CD4-positive, alpha-beta T cell (primary cell): ENCODE results near the gene PNKD. TPM values are rescaled to one million over a fixed set of nuclear protein-coding genes. Genes with fewer than 3 reads are reported as not detected.

ENCODE experiments used
- ATAC-seq: fragments of 200-7000 bp; cut with Tn5 transposase; one replicate; pipeline ENCODE4 v1.10.0; 2022; ENCODE audit warnings: mild to moderate bottlenecking; ENCODE audit not compliant: poor library complexity
- CTCF ChIA-PET: fragments of 350-600 bp; sonication (Branson Sonifier 250); formaldehyde crosslinking; loops from one replicate; lab custom pipeline; 2021; ENCODE audit warnings: antibody characterized with exemption, inconsistent platforms; lab: Charles Lee
- POLR2A ChIA-PET: fragments of 350-600 bp; sonication (Branson Sonifier 250); formaldehyde crosslinking; loops from one replicate; lab custom pipeline; 2021; ENCODE audit warnings: antibody characterized with exemption, inconsistent platforms; lab: Charles Lee
- DNase-seq, 14 experiments: peaks; one replicate each; pipeline ENCODE4 v3.0.0-alpha.2; 2013 to 2020; ENCODE audit warnings: mixed read lengths in 2 of 14
- H3K27ac ChIP-seq, 2 donors: one replicate each; pipeline versions ENCODE4 v1.5.1 to v1.7.0; 2013; ENCODE audit warnings: low read length in 2 of 2, low read depth in 1 of 2, mild to moderate bottlenecking in 1 of 2
- H3K27me3 ChIP-seq, 2 experiments: 1 replicate in 1 of 2; 2 replicates in 1 of 2; pipeline versions ENCODE4 v1.6.1 to v1.7.0; 2013; ENCODE audit warnings: low read length in 2 of 2, control low read depth in 1 of 2, mild to moderate bottlenecking in 1 of 2, moderate library complexity in 1 of 2; ENCODE audit not compliant: insufficient read depth in 2 of 2, control insufficient read depth in 1 of 2
- H3K36me3 ChIP-seq: one replicate; pipeline ENCODE4 v1.6.1; 2013; ENCODE audit warnings: low read length, control low read depth; ENCODE audit not compliant: insufficient read depth
- H3K4me1 ChIP-seq: one replicate; pipeline ENCODE4 v1.6.1; 2013; ENCODE audit warnings: low read length, control low read depth; ENCODE audit not compliant: insufficient read depth
- H3K4me3 ChIP-seq: one replicate; pipeline ENCODE4 v1.5.1; 2013; ENCODE audit warnings: mild to moderate bottlenecking, low read length, moderate library complexity
- H3K9me3 ChIP-seq, 2 experiments: 1 replicate in 1 of 2; 2 replicates in 1 of 2; pipeline versions ENCODE4 v1.6.1 to v1.7.0; 2013; ENCODE audit warnings: low read length in 2 of 2, mild to moderate bottlenecking in 2 of 2, control low read depth in 1 of 2, moderate library complexity in 1 of 2; ENCODE audit not compliant: control insufficient read depth in 1 of 2, insufficient read depth in 1 of 2
- H3K27ac Mint-ChIP-seq: one replicate; pipeline ENCODE4 v1.8.0; 2020; ENCODE audit warnings: mixed read lengths
- H3K27me3 Mint-ChIP-seq: one replicate; pipeline ENCODE4 v1.8.0; 2021; ENCODE audit warnings: mixed read lengths
- H3K36me3 Mint-ChIP-seq: one replicate; pipeline ENCODE4 v1.8.0; 2021; ENCODE audit warnings: low read depth, mixed read lengths
- H3K4me1 Mint-ChIP-seq: one replicate; pipeline ENCODE4 v1.8.0; 2021; ENCODE audit warnings: low read depth, mixed read lengths
- H3K4me3 Mint-ChIP-seq: one replicate; pipeline ENCODE4 v1.8.0; 2020; ENCODE audit warnings: mild to moderate bottlenecking, mixed read lengths
- H3K9me3 Mint-ChIP-seq: one replicate; pipeline ENCODE4 v1.8.0; 2020; ENCODE audit warnings: mixed read lengths
- intact Hi-C, 2 experiments: fragments of 100-400 bp; cut with DNase I in 1 of 2; cut with micrococcal nuclease in 1 of 2; formaldehyde crosslinking; loops; one replicate each; pipeline versions ENCODE4 v1.15.1 to v1.9.0; 2023 to 2025; cut with DNase I, micrococcal nuclease
- microRNA-seq: library from miRNA; unstranded; fragments of <30 nt; microRNA quantifications from one replicate; pipeline ENCODE4 v1.2.0, GENCODE V29; 2021; ENCODE audit warnings: borderline microRNAs expressed, borderline replicate concordance
- total RNA-seq, 174 experiments: library from RNA in 2 of 174; stranded (reverse) in 2 of 174; gene quantifications; one replicate each; pipeline ENCODE4 v1.2.3 and lab custom pipeline; 2021 to 2026
- TF ChIP-seq, protein P1 (sequence below): fragments of 200-600 bp; IDR thresholded peaks from one replicate; pipeline ENCODE4 v1.8.0; 2022; ENCODE audit warnings: antibody characterized with exemption, mild to moderate bottlenecking

PNKD gene
- total RNA-seq, 2 experiments from 2014 or later: 9.2 to 10.6 TPM

DNA sequence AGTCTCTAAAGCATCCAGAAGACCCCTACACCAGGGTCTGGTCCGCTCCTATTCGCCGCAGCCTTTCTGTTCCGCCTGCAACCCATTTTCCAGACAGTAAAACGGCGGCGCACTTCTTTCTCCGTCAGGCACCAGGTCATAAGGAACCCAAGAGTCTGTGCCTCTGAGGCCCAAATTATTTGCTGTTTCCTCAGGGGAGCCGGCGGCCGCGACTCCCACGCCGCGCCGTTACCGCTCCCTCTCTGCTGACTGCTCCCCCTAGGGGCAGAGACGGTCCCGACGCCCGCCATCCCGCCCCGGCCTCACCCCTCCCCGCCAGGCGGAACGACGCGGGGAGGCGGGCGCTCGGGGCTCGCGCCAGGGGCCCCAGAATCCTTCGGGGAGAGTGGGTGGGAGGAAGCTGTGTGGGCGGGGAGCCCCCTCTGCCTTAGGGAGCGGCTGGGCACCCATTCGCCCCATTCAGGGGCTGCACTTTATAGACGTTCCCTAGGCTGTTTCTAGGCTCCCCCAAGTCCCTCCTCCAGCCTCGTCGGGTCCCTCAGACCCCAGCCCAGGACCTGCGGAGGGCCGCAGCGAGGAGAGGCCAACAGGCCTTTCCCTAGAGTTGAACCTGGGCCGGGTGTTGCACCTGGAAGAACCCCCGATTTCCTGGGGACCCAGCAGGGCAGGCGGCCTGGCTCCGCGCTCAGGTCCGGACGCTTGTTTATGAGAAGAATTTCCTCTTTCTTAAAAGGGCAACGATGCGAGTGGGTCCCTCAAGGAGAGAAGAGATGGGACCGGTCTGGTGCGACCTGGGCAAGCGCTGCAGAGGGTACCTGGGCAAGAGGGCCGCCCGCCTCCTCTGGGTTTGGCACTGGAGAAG lies 125.7 kb downstream of the PNKD start:
- peaks cover 41% of the 10 kb centered on the region for H3K4me1 Mint-ChIP-seq
- Histone ChIP-seq H3K4me3 (peak overlapping the region; percentile 71), H3K4me1 (peaks cover 58% of the 10 kb centered on the region), H3K27ac (peak overlapping the region; percentile 93 to 96), H3K9me3 (no peaks in the 10 kb centered on the region), H3K27me3 (no peaks in the 10 kb centered on the region), H3K36me3 (no peaks in the 10 kb centered on the region)
- H3K27me3 Mint-ChIP-seq: no peaks in the 10 kb centered on the region
- ChIA-PET CTCF (interaction anchor here (0.6 to 3.2 kb wide), 22 partner anchors 8 to 314 kb away, joined by 3 to 22 read pairs (median 5); partner anchors contain the start of genes AAMP, CATIP, CXCR1 and PNKD), POLR2A (interaction anchor here (0.6 to 4.9 kb wide), 22 partner anchors 9 to 992 kb away, joined by 3 to 74 read pairs (median 6); partner anchors contain the start of genes AAMP, ARPC2, BCS1L and CATIP)
- ATAC-seq (peak; percentile 67), DNase-seq (peak; percentile 88 to 98 (median 93))
- H3K27ac Mint-ChIP-seq: peak overlapping the region; percentile 99
- no peaks in the 10 kb centered on the region for H3K9me3 Mint-ChIP-seq
- intact Hi-C loops: loop anchor here (1.0 to 10.0 kb wide), 12 partner anchors 10 to 781 kb away; partner anchors contain the start of genes AAMP (in 2 of the 2), PNKD (in 2 of the 2), ARPC2 (in 1 of the 2) and CATIP (in 1 of the 2)
- peaks cover 23% of the 10 kb centered on the region for H3K36me3 Mint-ChIP-seq
- peak overlapping the region; percentile 94 for H3K4me3 Mint-ChIP-seq
- TF ChIP-seq, protein P1, sequence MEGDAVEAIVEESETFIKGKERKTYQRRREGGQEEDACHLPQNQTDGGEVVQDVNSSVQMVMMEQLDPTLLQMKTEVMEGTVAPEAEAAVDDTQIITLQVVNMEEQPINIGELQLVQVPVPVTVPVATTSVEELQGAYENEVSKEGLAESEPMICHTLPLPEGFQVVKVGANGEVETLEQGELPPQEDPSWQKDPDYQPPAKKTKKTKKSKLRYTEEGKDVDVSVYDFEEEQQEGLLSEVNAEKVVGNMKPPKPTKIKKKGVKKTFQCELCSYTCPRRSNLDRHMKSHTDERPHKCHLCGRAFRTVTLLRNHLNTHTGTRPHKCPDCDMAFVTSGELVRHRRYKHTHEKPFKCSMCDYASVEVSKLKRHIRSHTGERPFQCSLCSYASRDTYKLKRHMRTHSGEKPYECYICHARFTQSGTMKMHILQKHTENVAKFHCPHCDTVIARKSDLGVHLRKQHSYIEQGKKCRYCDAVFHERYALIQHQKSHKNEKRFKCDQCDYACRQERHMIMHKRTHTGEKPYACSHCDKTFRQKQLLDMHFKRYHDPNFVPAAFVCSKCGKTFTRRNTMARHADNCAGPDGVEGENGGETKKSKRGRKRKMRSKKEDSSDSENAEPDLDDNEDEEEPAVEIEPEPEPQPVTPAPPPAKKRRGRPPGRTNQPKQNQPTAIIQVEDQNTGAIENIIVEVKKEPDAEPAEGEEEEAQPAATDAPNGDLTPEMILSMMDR: peak; percentile 75

Small RNA genes lying within 50 kb of the gene (microRNA-seq; reads per million reads assigned to microRNA genes)
- 12.2 reads per million, percentile 40 among the genes with 10 or more reads in this experiment for gene MIR6513
- not detected for gene MIR6810

Other genes with a start within 250 kb of the PNKD start
- under 1 TPM; 0.78 to 0.85 TPM for gene RUFY4, start 201.3 kb upstream of the PNKD start, total RNA-seq
- not detected for gene CXCR2, start 144.5 kb upstream of the PNKD start, total RNA-seq
- under 1 TPM in 1 of 2 experiments, not detected in 1; 0.08 TPM for gene CXCR1, start 103.6 kb upstream of the PNKD start, total RNA-seq
- 100 to 1,000 TPM; 448 to 452 TPM for gene ARPC2, start 53.3 kb upstream of the PNKD start, total RNA-seq
- 1 to 10 TPM; 1.6 to 1.8 TPM for gene GPBAR1, start 9.5 kb upstream of the PNKD start, total RNA-seq
- 10 to 100 TPM; 40.2 to 42.5 TPM for gene AAMP, start 382 bp upstream of the PNKD start, total RNA-seq
- gene TMBIM1, start 22.0 kb downstream of the PNKD start, total RNA-seq: 100 to 1,000 TPM in 1 of 2 experiments, 10 to 100 TPM in 1; 99.2 to 102 TPM
- gene CATIP, start 86.3 kb downstream of the PNKD start, total RNA-seq: not detected
- 1 to 10 TPM; 4.9 to 6.3 TPM for gene SLC11A1, start 111.8 kb downstream of the PNKD start, total RNA-seq
- 10 to 100 TPM; 70.5 to 76.8 TPM for gene CTDSP1, start 129.3 kb downstream of the PNKD start, total RNA-seq
- gene VIL1, start 148.6 kb downstream of the PNKD start, total RNA-seq: under 1 TPM; 0.20 to 0.33 TPM